ENCODE data around the gene FBXL7. TPM values are rescaled to one million over a fixed set of nuclear protein-coding genes. Genes with fewer than 3 reads are reported as not detected.

FBXL7 gene
- total and polyA plus RNA-seq, 9 of the 15 experiments (the other 6 are each of a cell fraction or from before 2014, with no cell fraction given), result 0.04 to 0.08 TPM; not detected in 7

GRCh38 chr5:15948190-15948589 lies 448.2 kb downstream of the FBXL7 start (continued):
- TF ChIP-seq ZNF318 (IDR thresholded peaks at IDR 0.05; ENCODE audit: borderline replicate concordance in 1 of 2, low read depth in 1 of 2), result no peak
- no peak for TF ChIP-seq ZNF584 (CRISPR knock-in tag; IDR thresholded peaks at IDR 0.05; ENCODE audit: low read depth)
- TF ChIP-seq ZNF3 (CRISPR knock-in tag; IDR thresholded peaks at IDR 0.05), result no peak
- no peak for TF ChIP-seq CTCF (IDR thresholded peaks at IDR 0.05 in 2 of 3, conservative IDR thresholded peaks at IDR 0.05 in 1 of 3; ENCODE audit: insufficient read depth in 2 of 3, low read depth in 1 of 3, low read length in 3 of 3)
- TF ChIP-seq TEAD2 (tag; IDR thresholded peaks at IDR 0.05), result no peak
- no peak for TF ChIP-seq ZSCAN29 (IDR thresholded peaks at IDR 0.05)
- no peak for TF ChIP-seq OTX1 (CRISPR knock-in tag; IDR thresholded peaks at IDR 0.05)
- no peak for TF ChIP-seq CBX1 (IDR thresholded peaks at IDR 0.05; ENCODE audit: low read depth)

Measured in K562 (cell line).